ENCODE results near the gene OSBPL2. TPM values are rescaled to one million over a fixed set of nuclear protein-coding genes. Genes with fewer than 3 reads are reported as not detected.
A peak's percentile ranks its signal among the peaks of the same experiment; 100 is the strongest.

The OSBPL2 gene
- total RNA-seq, 1 experiment from 2014 or later, result 24.0 TPM

DNA sequence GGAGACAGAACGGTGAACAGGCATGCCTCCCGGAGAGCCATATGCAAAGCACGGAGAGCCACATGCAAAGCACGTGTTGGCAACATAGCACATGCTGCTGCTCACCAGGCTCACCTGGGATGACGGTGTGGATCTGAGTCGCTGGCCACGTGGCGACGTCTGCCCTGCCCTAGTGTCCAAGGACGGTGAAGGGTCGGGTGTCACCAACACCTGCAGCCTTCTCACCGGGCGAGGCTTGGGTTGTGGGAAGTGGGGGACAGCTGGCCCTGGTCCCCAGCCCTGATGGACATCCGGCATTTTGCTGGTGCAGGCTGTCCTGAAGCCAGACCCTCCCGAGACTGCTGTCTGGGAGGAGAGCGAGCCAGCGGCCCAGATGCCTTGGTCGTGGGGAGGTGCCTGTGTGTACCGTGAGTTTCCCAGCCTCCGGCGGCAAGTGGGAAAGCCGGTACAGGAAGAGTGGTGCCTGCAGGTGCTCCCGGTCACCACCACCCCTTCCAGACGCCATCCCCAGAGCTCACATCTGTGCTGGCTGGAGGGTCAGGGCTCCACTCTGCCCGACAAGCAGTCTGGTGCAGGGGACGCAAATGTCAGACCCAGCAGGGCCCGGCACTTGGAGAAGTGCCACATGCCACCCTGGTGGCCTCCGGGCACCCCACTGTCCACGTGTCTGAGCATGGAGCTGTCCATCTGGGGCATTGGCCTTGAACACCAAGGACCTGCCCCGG, 58.6 kb downstream of the OSBPL2 start:
- DNase-seq (ENCODE audit: low read depth, low spot score), result no peak
- in situ Hi-C loops (cut with HindIII; ENCODE audit: low pct_unique_long_range_greater_than_20kb, low sequenced_read_pairs), result loop anchor here (25.0 kb wide), 1 partner anchor 110 kb away; the partner anchor contains the start of gene MTG2

DNA sequence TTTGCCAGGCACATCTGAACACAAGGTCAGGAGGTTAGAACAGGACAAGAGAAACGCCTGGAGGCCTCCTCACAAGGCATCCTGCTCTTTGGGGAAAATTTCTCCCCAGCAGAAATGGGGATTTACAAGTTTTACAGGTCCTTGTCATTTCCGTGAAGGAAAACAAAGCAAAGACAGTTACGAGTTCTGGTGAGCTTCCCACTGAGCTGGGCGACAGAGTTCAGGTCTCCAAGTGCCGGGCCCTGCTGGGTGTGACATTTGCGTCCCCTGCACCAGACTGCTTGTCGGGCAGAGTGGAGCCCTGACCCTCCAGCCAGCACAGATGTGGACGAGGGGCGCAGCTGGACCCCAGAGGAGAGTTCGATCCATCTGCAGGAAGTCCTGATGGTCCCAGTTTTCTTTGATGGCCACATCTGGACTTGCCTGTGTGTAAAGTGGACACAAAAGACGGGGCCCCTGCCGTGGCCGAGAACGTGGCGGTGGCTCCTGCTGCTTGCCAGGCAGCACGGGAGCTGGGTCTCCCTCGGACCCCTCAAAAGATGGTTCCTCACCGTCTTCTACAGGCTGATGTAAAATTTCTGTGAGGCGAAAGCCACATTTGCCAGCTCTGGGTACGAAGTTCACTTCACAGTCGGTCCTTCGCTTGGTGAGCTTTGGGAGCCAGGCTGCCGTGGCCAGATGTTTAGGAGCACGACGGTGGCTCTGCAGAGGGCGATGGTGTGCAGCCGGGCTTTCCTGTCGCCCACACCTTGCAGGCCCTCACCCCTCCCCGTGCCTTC, 59.3 kb downstream of the OSBPL2 start:
- in situ Hi-C loops (cut with HindIII; ENCODE audit: low pct_unique_long_range_greater_than_20kb, low sequenced_read_pairs), result loop anchor here (25.0 kb wide), 1 partner anchor 110 kb away; the partner anchor contains the start of gene MTG2
- no peak for DNase-seq (ENCODE audit: low read depth, low spot score)

GRCh38 chr20:62298577-62299249, 60.4 kb downstream of the OSBPL2 start:
- in situ Hi-C loops (cut with HindIII; ENCODE audit: low pct_unique_long_range_greater_than_20kb, low sequenced_read_pairs), result loop anchor here (25.0 kb wide), 1 partner anchor 111 kb away; the partner anchor contains the start of gene MTG2
- no peak for DNase-seq (ENCODE audit: low read depth, low spot score)

- no peak for DNase-seq (ENCODE audit: low read depth, low spot score)
- in situ Hi-C loops (cut with HindIII; ENCODE audit: low pct_unique_long_range_greater_than_20kb, low sequenced_read_pairs), result loop anchor here (25.0 kb wide), 1 partner anchor 112 kb away; the partner anchor contains the start of gene MTG2
Measured at GRCh38 chr20:62299666-62300236, 61.4 kb downstream of the OSBPL2 start.

DNA sequence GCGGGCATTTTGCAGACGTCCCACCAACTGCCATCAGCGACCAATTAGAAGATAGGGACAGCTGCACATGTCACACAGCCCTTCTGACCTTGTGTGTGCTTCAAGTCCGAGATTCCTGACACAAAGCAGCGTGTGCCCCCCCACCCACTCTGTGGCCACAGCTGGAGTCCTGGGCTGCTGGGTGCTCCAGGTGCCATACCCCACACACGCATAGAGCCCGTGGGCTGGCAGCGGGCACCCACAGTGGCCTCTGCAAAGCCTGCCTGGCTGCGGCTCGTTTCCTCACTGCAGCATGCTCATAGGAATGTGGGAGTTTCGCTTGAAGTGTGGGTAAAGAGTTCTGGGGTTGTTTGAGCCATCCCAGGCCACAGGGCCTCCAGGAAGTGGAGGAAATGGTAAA, 62.0 kb downstream of the OSBPL2 start:
- in situ Hi-C loops (cut with HindIII; ENCODE audit: low pct_unique_long_range_greater_than_20kb, low sequenced_read_pairs), result no loop called here
- no peak for DNase-seq (ENCODE audit: low read depth, low spot score)

- DNase-seq (ENCODE audit: low read depth, low spot score), result no peak
- in situ Hi-C loops (cut with HindIII; ENCODE audit: low pct_unique_long_range_greater_than_20kb, low sequenced_read_pairs), result no loop called here
Measured at GRCh38 chr20:62301111-62301668, 62.9 kb downstream of the OSBPL2 start.

DNA sequence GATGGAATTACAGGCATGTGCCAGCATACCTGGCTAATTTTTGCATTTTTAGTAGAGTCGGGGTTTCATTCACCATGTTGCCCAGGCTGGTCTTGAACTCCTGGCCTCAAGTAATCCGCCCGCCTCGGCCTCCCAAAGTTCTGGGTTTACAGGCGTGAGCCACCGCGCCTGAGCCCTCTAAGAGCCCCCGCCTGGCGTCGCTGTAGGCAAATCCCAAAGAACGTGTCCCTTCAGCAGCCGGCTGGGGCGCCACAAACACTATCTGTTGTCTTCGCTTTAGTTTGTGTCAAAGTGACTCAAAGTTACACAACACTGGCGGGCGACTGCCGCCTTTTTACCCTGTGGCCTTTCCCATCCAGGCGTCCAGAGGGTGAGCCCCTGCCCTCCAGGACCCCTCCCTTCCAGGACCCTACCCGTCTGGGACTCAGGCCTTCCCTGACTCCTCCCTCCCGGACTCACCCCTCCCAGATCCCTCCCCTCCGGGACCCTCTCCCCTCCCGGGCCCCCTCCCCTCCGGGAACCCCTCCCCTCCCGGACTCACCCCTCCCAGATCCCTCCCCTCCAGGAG, 63.5 kb downstream of the OSBPL2 start:
- peak; percentile 96 for DNase-seq (ENCODE audit: low read depth, low spot score)
- in situ Hi-C loops (cut with HindIII; ENCODE audit: low pct_unique_long_range_greater_than_20kb, low sequenced_read_pairs), result no loop called here

GRCh38 chr20:62302341-62303061, 64.2 kb downstream of the OSBPL2 start, which contains the start of gene ADRM1:
Gene ADRM1 (plus strand): TSS chr20:62302997. CDS start chr20:62303569, 572 bp downstream.
- peak; percentile 97 for DNase-seq (ENCODE audit: low read depth, low spot score)
- in situ Hi-C loops (cut with HindIII; ENCODE audit: low pct_unique_long_range_greater_than_20kb, low sequenced_read_pairs), result no loop called here

DNA sequence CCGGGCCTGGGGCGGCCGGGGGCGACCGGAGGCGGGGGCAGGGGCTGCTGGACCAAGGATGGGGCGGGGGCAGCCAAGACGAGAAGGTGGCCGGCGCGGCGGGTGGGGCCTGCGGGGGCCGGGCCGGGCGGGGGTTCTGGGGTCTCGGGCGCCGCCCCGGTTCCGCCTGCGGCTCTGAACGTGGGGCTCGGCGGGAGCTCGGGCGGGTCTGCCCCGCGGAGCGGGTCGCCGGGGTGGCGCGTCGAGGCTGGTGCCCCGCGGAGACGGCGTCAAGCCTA, 64.7 kb downstream of the OSBPL2 start:
- in situ Hi-C loops (cut with HindIII; ENCODE audit: low pct_unique_long_range_greater_than_20kb, low sequenced_read_pairs), result no loop called here

DNA sequence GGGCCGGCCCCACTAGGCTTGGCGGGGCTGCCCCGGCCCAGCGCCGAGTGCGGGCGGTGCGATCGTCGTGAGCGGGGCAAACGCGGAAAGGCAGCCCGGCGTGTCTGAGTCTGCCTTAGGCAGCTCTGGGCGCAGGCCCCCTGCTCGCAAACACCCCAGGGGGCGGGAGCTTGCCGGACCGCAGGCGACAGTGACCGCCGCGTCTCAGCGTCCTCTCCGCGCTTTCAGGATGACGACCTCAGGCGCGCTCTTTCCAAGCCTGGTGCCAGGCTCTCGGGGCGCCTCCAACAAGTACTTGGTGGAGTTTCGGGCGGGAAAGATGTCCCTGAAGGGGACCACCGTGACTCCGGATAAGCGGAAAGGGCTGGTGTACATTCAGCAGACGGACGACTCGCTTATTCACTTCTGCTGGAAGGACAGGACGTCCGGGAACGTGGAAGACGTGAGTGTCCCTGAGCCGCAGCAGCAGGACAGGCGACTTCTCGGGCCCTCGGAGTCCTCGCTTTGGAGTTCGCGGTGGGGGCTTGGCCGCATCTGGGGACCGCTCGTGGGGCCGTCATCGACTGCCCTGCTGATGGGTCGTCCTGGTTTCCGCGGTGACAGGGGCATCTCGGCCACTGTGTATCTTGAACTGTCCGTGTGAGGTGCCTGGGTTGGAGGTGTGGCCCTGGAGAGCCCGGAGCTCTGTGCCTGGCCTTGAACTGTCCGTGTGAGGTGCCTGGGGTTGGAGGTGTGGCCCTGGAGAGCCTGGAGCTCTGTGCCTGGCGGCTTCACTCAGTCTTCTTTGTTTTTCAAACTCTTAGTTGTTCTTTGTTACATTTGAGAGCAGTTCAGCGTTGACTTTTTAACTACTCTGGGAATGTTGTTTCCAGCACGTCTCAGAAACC, 65.3 kb downstream of the OSBPL2 start:
- peak; percentile 9 for DNase-seq (ENCODE audit: low read depth, low spot score)
- in situ Hi-C loops (cut with HindIII; ENCODE audit: low pct_unique_long_range_greater_than_20kb, low sequenced_read_pairs), result no loop called here

More for the DNA sequence above, 64.7 kb downstream of the OSBPL2 start:
- DNase-seq (ENCODE audit: low read depth, low spot score), result no peak

DNA sequence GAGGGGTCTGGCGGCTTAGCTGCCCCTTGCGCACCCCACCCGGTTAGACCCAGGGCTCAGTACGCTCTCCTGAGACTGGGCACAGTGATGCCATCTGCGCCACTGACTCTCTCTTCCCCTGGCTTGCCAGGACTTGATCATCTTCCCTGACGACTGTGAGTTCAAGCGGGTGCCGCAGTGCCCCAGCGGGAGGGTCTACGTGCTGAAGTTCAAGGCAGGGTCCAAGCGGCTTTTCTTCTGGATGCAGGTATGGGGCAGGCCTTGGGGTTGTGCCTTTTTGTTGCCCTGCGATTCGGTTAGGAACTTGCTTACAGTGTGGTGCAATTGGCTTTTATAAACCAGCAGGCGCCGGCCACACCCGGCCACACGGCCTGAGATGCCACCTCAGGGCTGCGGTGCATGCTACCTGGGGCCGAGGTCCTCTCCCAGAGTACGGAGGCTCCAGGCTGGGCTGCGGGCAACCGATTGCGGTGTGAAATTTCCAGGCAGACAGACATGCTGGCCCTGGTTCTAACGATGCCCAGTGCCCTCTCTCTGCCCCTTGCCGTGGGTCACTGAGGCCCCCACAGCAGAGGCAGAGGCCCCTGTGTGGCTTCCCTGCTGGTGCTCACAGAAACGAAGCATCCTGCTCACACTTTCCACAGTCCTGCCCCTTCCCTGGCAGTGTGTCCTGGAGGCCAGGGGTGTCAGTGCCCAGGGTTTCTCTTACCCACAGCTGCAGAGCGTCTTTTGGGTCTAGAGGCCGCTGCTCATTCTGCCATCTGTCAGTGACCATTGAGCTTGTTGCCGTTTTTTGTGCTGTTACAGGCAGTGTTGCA, 66.2 kb downstream of the OSBPL2 start:
- in situ Hi-C loops (cut with HindIII; ENCODE audit: low pct_unique_long_range_greater_than_20kb, low sequenced_read_pairs), result no loop called here
- no peak for DNase-seq (ENCODE audit: low read depth, low spot score)

GRCh38 chr20:62305149-62305764, 66.9 kb downstream of the OSBPL2 start:
- in situ Hi-C loops (cut with HindIII; ENCODE audit: low pct_unique_long_range_greater_than_20kb, low sequenced_read_pairs), result no loop called here
- DNase-seq (ENCODE audit: low read depth, low spot score), result peak; percentile 15

- in situ Hi-C loops (cut with HindIII; ENCODE audit: low pct_unique_long_range_greater_than_20kb, low sequenced_read_pairs), result no loop called here
- DNase-seq (ENCODE audit: low read depth, low spot score), result no peak
Measured at GRCh38 chr20:62305765-62306413, 67.6 kb downstream of the OSBPL2 start.

DNA sequence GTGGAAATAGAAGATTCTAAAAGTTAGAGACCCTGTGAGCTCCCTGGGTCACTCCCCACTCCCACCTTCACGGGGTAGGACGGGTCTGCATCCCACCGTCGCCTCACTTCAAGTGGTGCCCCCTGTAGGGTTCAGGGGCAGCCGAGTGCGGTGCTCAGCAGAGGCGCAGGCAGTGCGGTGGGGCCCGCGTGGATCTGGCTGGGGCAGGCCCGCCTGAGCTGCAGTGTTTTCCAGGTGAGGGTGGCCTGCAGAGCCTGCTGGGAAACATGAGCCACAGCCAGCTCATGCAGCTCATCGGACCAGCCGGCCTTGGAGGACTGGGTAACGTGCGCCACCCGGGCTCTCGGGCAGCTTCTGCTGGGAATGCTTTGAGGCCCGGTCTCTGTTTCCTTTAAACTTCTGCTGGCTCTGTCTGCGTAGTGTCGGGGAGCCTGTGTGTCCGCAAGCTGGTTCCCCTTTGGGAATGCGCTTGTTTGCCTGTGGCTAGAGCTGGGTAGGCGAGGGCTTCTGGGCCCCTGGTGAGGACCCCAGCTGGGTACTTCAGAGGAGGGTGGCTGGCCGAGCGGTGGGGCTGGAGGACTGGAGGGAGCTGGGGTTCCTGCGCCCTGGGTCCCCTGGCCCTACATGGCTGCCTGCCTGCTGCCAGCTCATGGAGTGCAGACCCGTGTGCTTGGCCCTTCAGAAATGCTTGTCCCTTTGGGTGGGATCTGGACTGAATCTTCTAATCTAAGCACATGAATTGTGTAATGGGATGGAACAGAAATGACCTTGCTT, 68.3 kb downstream of the OSBPL2 start:
- in situ Hi-C loops (cut with HindIII; ENCODE audit: low pct_unique_long_range_greater_than_20kb, low sequenced_read_pairs), result no loop called here
- no peak for DNase-seq (ENCODE audit: low read depth, low spot score)
